K562 (cell line): ENCODE results near the gene SYN1. TPM values are rescaled to one million over a fixed set of nuclear protein-coding genes. Genes with fewer than 3 reads are reported as not detected.
A peak's percentile ranks its signal among the peaks of the same experiment; 100 is the strongest.

Source experiments
- CBFA2T2 ChIP-seq: fragments of 450-650 bp; conservative IDR thresholded peaks from 2 replicates; pipeline ENCODE4 v1.6.1; 2017; ENCODE audit warnings: mild to moderate bottlenecking
- CBX2 ChIP-seq: fragments of 200-600 bp; sonication (generic); IDR thresholded peaks from one replicate; pipeline ENCODE4 v1.6.1; 2012; ENCODE audit warnings: mild to moderate bottlenecking, low read length, inconsistent platforms; ENCODE audit not compliant: insufficient read depth, poor library complexity, severe bottlenecking
- CEBPB ChIP-seq: fragments of 450-650 bp; IDR thresholded peaks from 2 replicates; pipeline ENCODE4 v1.6.1; 2016; ENCODE audit warnings: missing genetic modification characterization, missing compliant biosample characterization
- LCOR ChIP-seq: sonication (generic); formaldehyde crosslinking; IDR thresholded peaks from 2 replicates; pipeline ENCODE4 v1.8.0; 2022; ENCODE audit warnings: mild to moderate bottlenecking, missing genetic modification reagents
- NCOA6 ChIP-seq: fragments of 450-650 bp; IDR thresholded peaks from 2 replicates; pipeline ENCODE4 v1.6.1; 2017; ENCODE audit warnings: mild to moderate bottlenecking
- POLR2A ChIP-seq: fragments of 450-650 bp; conservative IDR thresholded peaks from 2 replicates; pipeline ENCODE4 v1.6.1; 2016
- TAF15 ChIP-seq: fragments of 200-400 bp; formaldehyde crosslinking; IDR thresholded peaks from 2 replicates; pipeline ENCODE4 v1.6.1; 2017; ENCODE audit warnings: mild to moderate bottlenecking, low read depth, low read length, moderate library complexity
- ZC3H8 ChIP-seq: fragments of 450-650 bp; IDR thresholded peaks from 2 replicates; pipeline ENCODE4 v1.6.1; 2017
- ZNF263 ChIP-seq: sonication (generic); formaldehyde crosslinking; IDR thresholded peaks from 2 replicates; pipeline ENCODE4 v1.8.0; 2022; ENCODE audit warnings: mild to moderate bottlenecking, missing genetic modification reagents, borderline replicate concordance
- polyA plus RNA-seq, 8 experiments: library from polyadenylated mRNA; depleted of rRNA in 4 of 8; stranded (reverse) in 5 of 8; unstranded in 3 of 8; fragments of >200 nt; fragmentation: Nextera tagmentation in 2 of 8; fragmentation: Illumina TruSeq in 1 of 8; extraction: Ambion mirVana in 2 of 8; extraction: Trizol in 1 of 8; gene quantifications; 2 replicates each; pipeline versions ENCODE4 v1.2.1 to v1.2.3, GENCODE V29; 2011 to 2014; ENCODE audit warnings: inconsistent platforms in 1 of 8, missing spikeins in 1 of 8
- total RNA-seq, 7 experiments: library from RNA; depleted of rRNA in 6 of 7; stranded (reverse); fragments of >200 nt in 6 of 7; fragmentation: Illumina TruSeq in 2 of 7; extraction: Trizol in 2 of 7; gene quantifications; 2 replicates each; pipeline versions ENCODE4 v1.2.1 to v1.2.3, GENCODE V29; 2011 to 2021; ENCODE audit warnings: low replicate concordance in 1 of 7
- TF ChIP-seq, protein P1 (sequence below), 2 experiments: fragments of 450-650 bp; formaldehyde crosslinking in 1 of 2; IDR thresholded peaks; 2 replicates each; pipeline versions ENCODE4 v1.4.0 to v1.6.1; 2014 to 2020; ENCODE audit warnings: mild to moderate bottlenecking in 2 of 2, borderline replicate concordance in 1 of 2, low read depth in 1 of 2
- TF ChIP-seq, protein P2 (sequence below), 2 experiments: fragments of 450-650 bp in 1 of 2; sonication (generic) in 1 of 2; formaldehyde crosslinking in 1 of 2; IDR thresholded peaks; 2 replicates each; pipeline versions ENCODE4 v1.7.1 to v1.9.0; 2016 to 2022; ENCODE audit warnings: inconsistent platforms in 1 of 2, mild to moderate bottlenecking in 1 of 2, missing genetic modification reagents in 1 of 2

The SYN1 gene
- total and polyA plus RNA-seq, 9 of the 15 experiments (the other 6 are each of a cell fraction or from before 2014, with no cell fraction given), result 0.01 to 0.28 (median 0.18) TPM; not detected in 2

DNA sequence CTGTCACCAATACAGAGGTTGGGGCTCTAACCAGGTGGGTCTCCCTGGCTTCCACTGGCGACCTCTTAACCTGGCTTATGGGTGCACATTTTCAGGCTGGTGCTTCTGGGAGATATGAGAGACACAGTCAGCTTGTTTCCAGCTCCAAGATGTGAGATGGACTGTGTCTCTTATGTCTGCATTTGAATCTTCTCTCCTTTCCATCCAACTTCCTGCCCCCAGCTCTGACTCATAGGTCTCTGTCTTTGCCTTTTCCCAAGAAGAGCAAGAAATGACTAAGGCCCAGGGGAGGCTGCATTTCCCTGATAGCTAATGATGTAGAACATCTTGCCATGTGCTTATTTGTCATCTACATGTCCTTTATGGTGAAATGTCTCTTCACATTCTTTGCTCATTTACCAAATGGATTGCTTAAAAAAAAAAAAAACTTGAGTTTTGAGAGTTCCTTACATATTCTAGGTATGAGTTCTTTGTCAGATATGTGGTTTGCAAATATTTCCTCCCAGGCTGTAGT is 42.5 kb upstream of the SYN1 start (continued):
- TF ChIP-seq NCOA6 (no peak), ZC3H8 (no peak), TAF15 (no peak), CBFA2T2 (peak; percentile 87), POLR2A (peak; percentile 65; the same call in 1 of the 2 replicates), ZNF263 (no peak), CEBPB (tag) (no peak), CBX2 (no peak), LCOR (CRISPR knock-in tag) (no peak)
- TF ChIP-seq, protein P1, sequence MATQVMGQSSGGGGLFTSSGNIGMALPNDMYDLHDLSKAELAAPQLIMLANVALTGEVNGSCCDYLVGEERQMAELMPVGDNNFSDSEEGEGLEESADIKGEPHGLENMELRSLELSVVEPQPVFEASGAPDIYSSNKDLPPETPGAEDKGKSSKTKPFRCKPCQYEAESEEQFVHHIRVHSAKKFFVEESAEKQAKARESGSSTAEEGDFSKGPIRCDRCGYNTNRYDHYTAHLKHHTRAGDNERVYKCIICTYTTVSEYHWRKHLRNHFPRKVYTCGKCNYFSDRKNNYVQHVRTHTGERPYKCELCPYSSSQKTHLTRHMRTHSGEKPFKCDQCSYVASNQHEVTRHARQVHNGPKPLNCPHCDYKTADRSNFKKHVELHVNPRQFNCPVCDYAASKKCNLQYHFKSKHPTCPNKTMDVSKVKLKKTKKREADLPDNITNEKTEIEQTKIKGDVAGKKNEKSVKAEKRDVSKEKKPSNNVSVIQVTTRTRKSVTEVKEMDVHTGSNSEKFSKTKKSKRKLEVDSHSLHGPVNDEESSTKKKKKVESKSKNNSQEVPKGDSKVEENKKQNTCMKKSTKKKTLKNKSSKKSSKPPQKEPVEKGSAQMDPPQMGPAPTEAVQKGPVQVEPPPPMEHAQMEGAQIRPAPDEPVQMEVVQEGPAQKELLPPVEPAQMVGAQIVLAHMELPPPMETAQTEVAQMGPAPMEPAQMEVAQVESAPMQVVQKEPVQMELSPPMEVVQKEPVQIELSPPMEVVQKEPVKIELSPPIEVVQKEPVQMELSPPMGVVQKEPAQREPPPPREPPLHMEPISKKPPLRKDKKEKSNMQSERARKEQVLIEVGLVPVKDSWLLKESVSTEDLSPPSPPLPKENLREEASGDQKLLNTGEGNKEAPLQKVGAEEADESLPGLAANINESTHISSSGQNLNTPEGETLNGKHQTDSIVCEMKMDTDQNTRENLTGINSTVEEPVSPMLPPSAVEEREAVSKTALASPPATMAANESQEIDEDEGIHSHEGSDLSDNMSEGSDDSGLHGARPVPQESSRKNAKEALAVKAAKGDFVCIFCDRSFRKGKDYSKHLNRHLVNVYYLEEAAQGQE (IDR thresholded peaks at IDR 0.05; ENCODE audit: borderline replicate concordance), result no peak; the same call in 1 of the 2 replicates
- TF ChIP-seq, protein P1 (CRISPR knock-in tag; IDR thresholded peaks at IDR 0.05; ENCODE audit: low read depth), result no peak
- TF ChIP-seq, protein P2, sequence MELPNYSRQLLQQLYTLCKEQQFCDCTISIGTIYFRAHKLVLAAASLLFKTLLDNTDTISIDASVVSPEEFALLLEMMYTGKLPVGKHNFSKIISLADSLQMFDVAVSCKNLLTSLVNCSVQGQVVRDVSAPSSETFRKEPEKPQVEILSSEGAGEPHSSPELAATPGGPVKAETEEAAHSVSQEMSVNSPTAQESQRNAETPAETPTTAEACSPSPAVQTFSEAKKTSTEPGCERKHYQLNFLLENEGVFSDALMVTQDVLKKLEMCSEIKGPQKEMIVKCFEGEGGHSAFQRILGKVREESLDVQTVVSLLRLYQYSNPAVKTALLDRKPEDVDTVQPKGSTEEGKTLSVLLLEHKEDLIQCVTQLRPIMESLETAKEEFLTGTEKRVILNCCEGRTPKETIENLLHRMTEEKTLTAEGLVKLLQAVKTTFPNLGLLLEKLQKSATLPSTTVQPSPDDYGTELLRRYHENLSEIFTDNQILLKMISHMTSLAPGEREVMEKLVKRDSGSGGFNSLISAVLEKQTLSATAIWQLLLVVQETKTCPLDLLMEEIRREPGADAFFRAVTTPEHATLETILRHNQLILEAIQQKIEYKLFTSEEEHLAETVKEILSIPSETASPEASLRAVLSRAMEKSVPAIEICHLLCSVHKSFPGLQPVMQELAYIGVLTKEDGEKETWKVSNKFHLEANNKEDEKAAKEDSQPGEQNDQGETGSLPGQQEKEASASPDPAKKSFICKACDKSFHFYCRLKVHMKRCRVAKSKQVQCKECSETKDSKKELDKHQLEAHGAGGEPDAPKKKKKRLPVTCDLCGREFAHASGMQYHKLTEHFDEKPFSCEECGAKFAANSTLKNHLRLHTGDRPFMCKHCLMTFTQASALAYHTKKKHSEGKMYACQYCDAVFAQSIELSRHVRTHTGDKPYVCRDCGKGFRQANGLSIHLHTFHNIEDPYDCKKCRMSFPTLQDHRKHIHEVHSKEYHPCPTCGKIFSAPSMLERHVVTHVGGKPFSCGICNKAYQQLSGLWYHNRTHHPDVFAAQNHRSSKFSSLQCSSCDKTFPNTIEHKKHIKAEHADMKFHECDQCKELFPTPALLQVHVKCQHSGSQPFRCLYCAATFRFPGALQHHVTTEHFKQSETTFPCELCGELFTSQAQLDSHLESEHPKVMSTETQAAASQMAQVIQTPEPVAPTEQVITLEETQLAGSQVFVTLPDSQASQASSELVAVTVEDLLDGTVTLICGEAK (IDR thresholded peaks at IDR 0.05), result no peak
- TF ChIP-seq, protein P2 (CRISPR knock-in tag; IDR thresholded peaks at IDR 0.05), result no peak
